ENCODE data around the gene FAR2. TPM values are rescaled to one million over a fixed set of nuclear protein-coding genes. Genes with fewer than 3 reads are reported as not detected.
"Not testable (repeated sequence)": the region's sequence is repeated elsewhere in the genome, so short reads cannot be mapped to it uniquely, and the experiment has no call there.

Gene FAR2
- total RNA-seq, 1 donor from 2014 or later: 0.08 TPM

DNA sequence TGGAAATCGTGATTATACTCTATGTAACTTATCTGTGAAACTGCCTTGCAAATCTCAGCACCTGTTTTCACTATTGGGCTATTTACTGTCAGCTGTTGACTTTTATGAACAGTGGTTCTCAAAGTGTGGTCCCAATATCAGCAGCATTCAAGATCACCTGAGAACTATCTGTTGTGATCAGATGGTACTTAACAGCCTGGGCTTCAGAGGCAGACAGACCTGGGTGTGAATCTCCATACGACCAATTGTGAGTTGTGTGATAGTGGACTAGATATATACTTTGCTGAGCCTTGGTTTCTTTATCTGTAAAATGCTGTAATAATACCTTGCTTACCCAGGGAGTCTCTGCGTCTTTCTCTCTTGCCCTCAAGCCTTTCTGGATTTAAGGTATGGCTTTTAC is 126.8 kb downstream of the FAR2 start:
- DNase-seq (ENCODE audit: low read depth): no peak

DNA sequence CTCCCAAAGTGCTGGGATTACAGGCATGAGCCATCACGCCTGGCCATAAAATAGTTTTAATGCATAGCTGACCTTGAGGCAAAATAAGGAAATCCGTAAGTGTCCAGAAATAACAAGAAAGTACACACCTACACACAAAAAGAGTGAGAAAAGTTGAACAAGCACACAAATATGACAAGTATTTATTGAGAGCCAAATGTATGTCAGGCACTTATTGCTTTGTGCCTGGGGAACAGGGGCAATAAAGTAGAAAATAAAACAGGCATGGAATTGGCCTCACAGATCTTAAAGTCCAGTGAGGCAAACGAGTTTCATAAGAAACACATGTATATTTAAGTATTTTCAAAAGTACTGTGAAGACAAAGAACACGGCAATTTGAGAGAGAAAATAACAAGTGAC is 128.2 kb downstream of the FAR2 start:
- DNase-seq (ENCODE audit: low read depth): no peak

DNA sequence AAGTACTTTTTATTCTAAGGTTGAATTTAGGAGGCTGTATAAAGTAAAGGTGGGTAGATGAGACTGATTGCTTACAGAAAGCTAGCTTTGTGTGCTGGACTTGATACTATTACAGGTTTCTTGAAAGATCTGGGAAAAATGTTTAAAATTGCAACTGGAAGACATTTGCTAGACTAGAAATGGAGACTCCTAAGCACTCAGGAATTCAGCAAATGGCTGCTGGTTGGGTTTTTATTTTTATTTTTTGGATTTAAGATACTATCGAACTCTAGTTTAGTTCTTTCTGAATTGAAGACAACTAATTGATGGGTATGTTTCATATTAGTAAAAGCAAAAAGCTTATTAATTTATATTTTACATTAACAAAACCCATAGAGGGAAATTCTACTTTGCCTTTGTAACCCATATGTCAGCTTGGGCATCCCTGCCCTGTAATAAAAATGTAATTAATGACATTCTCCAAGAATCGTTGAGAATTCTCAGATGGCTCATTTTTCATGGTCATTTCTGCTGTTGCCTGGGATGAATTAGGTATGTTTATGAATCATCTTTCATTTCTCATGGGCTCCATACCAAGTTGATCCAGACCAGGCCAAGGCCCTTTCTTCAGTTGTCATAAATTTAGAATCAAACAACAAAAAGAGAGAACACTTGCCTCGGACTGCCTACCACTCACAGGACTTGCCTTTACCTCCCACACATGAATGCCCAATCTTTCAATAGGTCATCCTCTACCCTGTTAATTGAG is 129.8 kb downstream of the FAR2 start:
- peak; percentile 6 for DNase-seq (ENCODE audit: low read depth)

DNA sequence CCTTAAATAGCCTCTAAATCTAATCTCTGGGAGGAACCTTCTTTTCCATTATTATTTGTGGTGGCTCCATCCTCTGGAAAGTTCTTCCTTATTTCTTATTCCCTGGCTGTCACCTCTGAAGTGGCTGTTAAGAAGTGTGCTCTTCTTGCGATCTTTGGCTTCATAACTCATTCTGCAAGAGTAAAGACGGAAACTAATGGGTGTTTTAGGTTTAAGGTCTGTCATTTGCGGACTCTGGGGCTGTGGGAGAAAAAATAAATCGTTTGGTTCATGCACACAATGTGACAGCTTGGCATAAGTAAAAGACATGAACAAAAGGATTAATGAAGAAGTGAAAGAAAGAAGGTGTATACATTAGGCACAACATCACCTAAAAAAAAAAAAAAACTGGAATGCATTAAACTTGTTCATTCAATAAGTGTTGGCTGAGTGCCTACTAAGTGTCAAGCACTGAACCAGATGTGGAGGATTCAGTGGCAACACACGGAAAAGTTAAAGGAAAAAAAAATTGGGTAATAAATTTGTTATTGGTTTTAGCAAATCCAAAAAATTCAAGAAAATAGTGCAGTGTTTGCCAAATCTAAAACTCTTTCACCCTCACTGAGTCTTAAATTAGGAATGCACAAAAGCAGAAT is 132.4 kb downstream of the FAR2 start:
- no peak for DNase-seq (ENCODE audit: low read depth)

DNA sequence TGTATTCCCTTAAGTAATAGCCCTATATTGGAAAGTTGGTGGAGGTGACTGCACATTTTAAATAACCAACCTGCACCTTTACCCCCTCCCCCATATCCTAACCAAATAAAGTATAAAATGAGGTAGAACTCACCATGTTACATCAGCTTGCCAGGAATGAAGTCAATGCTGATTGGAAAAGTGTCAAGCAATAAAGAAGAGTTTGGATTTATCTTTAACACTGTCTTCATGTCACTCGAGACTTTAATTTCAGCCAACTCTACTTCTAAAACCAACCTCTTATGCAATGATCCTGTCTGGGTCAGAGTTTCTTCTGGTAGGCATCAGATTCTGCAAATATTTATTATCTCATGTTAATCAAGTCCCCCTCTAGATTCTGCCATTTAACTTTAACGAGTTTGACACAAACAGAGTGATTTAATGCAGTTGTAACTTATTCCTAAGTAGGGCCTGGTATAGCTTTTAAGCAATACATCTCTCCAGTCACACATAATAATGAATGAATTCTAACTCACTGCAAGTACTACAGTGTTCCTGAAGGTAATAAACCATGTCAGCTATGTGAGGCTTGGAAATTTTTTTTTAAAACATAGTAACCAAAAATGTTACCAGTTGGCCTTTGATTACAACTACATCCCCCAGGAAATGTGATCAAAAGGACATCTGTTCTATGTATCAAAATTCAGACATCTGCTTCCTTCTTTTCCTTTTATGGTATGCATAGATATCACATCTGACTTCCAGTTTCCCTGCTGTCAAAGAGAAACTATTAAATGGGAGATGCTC is 133.1 kb downstream of the FAR2 start:
- DNase-seq (ENCODE audit: low read depth): peak; percentile 31

DNA sequence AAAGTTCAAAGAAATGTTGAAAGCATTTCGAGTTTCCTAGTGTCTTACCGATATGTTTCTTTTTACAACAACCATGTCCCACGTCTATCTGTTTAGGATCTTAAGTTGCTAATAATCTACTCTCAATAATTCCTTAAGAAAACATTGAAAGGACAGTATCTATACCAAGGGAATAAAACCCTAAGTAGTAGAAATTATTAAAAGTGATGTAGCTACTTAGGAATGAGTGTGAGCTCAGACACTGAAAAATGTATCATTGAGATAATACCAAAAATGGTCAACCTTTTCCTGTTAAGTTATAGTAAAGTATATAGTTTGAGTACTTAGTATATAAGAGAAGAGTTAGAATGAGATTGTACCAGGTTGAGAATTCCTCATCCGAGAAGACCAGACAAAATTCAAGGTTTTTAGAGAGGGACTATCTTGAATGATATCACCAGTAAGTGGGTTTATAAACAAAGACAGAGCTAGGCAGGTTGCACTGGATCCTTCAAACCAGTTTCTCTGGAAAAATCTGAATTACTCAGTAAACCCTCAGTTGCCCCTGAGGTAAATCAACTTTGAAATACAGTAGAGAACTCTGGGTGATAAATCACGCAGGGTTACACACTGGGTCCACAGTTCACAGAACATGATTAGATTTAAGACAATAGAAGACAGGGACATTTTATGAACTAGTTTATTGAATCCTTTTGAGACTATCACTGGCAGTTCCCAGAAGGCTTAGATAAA is 135.1 kb downstream of the FAR2 start:
- DNase-seq (ENCODE audit: low read depth): no peak

DNA sequence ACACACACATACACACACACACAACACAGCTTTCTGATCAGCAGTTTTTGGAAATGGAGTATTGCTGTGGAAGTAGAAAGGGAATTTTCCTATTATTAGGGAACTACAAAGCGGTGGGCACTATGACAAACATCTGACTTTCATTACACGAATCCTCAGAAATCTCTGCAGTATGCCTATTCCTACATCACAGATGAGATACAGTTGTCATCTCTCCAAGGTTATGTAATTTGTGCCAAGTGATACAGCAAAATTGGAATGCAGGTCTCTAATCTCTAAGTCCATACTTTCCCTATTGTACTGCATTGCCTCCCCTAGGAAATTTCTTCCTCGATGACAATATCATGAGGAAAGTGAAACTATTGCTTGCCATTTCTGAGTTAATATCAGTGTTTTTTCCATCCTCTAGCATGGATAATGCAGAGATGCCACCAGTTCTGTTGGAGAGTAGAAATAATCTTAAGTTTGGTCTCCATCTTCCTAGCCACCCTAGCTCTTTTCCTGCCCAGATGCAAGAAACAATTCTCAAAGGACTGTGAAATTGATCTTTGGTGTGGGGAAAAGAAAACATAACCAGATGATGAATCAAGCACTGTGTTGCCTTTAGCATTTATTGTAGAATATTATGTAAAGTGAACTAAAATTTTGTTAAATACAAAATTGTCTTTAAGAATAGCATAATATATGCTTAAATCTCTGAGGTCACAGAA is 137.2 kb downstream of the FAR2 start:
- DNase-seq (ENCODE audit: low read depth): no peak

DNA sequence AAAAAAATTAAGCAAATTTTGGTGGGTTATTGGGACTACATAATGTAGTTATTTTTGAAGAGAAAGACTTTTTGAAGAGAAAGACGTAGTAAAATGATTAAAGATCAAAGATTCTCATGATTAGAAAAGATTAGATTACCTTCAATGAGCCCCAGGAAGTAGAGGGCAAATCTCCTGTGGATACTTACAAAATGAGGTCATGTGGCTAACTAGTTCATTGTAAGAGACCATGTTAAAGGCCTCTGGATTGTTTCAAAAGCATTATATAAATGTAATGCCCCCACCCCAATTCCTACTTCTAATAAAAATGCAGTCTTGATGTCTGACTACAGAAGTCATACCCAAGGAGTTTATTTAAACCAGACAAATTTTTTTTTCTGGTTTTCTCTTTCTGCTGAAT is 138.5 kb downstream of the FAR2 start:
- no peak for DNase-seq (ENCODE audit: low read depth)

DNA sequence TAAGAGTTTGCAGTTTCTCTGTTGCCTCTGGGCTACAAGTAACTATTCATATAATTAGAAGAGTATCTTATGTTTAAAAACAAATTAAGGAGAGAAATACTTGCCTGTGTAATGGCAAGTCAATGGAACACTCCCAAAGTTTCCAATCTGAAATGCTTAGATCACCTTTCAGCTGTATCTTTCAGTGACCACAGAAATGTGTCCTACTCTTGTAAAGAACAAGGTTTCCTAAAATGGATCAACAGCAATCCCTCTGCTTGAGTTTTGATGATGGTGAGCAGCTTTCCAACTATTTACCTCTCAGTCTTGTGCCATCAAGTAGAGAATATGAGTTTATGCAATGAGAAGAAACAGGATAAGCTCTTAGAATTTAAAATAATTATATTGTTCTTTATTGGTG is 139.0 kb downstream of the FAR2 start:
- DNase-seq (ENCODE audit: low read depth): peak; percentile 11

DNA sequence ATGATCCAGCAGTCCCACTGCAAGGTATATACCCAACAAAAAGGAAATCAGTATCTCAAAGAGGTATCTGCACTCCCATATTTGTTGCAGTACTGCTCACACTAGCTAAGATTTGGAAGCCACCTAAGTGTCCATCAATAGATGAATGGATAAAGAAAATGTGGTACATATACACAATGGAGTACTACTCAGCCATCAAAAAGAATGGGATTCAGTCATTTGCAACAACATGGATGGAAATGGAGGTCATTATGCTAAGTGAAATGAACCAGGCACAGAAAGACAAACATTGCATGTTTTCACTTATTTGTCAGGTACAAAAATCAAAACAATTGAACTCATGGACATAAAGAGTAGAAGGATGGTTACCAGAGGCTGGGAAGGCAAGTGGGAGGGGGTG is 141.4 kb downstream of the FAR2 start:
- not testable (repeated sequence) for DNase-seq (ENCODE audit: low read depth)

DNA sequence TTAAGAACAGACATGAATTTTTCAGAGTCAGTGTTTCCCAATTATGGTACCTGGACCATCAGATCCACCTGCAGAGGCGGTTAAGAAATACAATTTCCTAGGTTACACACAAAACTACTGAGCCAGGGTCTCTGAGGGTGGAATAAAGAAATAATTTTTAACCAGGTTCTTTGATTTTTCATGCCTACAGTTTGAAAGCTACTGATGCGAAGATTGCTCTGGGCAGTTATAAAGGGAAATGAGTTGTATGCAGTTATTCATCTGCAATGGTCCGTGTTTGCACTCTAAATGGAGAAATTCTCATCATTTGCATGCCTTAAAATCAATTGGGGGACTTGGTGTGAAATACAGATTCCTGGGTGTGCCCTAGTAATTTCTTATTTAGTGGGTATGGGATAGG is 142.1 kb downstream of the FAR2 start:
- no peak for DNase-seq (ENCODE audit: low read depth)

DNA sequence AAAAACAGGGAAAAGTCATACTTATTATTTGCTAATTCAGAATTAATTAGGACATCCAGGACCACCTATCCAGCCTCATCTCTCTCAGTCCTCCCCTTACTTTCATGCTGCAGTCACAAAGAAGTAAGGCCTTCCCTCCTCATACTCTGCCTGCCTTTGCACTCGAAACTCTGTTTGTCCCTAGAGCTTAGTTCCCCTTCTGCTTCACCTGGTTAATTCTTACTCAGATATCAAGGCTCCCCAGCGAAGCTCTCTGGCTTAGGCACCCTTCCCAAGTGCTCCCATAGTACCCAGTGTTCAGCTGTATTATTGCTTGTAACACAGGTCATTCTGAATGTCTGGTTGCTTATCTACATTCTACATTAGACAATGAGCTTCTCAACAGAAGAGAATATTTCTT is 150.6 kb downstream of the FAR2 start:
- DNase-seq (ENCODE audit: low read depth): no peak

DNA sequence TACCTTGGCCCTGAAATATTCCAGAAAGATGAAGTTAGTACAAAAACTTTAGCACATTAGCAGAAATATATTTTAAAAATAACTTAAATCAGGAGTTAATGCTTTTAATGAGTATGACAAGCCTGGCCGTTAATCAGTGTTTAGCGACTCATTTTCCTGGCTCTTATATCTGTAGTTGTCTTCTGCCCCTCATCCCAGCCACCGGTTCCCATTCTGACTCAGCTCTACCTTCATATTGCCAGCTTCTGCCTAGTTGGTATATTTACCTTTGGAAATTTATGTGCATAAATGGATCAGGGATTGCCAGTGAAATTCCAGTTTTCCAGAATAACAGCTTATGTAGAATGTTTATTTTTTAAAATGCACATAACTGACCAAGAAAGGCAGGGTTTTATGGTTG is 152.0 kb downstream of the FAR2 start:
- no peak for DNase-seq (ENCODE audit: low read depth)

DNA sequence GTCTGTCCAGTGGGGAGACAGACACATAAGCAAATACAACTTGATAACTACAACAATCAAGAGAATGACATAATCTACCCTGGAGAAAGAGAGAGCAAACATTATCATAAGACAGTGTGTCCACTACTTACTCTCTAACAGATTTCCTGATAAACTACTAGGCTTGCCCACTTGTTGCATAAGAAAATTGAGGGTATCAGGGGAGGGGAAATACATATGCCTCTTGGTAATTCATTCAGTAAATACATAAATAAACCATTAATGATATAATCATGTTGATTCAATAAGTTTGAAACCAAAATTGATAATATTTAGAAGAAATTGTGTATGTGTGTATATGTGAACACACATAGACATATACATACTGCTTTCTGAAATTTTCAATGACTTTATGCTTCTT is 155.3 kb downstream of the FAR2 start:
- DNase-seq (ENCODE audit: low read depth): no peak

DNA sequence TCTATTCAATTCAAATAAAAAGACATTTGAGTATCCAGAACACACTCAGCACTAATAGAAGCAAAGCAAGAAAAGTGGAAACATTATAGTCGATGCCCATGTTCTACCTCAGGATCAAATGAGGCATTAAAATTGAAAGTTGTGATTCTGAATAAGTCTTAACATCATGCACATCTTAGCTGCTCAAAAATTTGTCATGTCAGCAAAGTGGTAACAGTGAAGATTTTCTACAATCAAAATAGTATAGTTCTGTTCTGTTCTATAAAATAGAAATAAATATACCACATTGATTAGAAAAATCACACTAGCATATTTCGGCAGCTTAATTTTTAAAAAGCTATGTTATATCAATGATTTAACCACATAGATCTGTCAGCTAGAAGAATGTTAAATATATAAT is 157.2 kb downstream of the FAR2 start:
- DNase-seq (ENCODE audit: low read depth): no peak

DNA sequence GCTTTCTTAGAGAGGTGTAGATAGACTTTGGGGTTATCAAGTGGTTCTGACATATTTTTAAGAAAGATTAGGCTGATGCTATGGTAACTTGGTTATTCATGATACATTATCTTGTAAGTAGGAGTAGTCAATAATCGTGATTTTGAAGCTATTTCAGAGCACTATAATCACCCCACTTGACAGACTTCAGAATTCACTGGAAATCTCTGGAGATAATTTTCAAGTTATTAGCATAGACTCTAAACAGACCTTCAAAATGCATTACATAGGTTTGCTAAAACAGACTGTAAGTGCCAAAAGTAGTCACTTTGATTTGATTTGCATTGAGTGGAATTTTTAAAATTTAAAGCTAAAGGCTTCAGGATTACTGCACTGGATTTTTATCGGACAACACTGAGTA is 157.6 kb downstream of the FAR2 start:
- no peak for DNase-seq (ENCODE audit: low read depth)

DNA sequence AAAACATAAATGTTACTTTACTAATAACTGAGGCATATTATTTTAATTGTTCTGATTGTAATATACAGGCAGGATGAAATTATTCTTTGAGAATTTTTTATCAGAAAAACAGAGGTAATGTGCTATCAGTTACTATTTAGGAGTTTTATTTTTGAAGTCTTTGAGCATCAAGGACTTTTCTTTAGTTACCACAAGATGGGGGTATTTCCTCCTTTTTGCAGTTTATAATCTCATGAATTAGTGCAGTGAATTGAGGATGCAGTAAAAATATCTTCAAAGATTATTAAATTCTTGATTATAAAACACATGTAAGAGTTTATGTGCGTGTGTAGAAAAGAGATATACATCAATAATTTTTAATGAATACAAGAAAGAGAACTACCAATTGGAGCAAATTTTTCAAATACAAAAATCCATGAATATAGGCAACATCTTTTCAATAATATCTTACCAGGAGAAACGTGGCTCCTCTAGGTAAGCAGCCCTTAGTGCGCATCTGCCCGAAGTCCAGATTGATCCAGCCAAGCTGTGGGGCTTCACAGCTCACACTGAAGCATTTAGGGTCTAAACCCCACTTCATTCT is 160.3 kb downstream of the FAR2 start:
- DNase-seq (ENCODE audit: low read depth): peak; percentile 23

DNA sequence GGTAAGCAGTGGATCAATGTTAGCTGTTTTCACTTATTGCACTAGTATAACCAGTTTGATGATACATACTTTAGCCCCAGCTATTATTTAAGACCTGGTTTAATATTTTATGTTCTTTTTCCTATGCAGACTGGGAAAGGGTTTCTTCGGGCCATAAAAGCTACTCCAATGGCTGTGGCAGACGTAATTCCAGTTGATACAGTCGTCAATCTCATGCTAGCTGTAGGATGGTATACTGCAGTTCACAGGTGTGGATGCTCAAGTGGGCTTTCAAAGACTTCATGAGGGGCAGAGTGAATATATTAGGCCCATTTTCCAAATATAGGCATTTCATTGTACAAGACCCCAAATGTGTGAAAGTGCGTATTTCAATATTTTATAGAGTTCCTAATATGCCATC is 161.8 kb downstream of the FAR2 start:
- no peak for DNase-seq (ENCODE audit: low read depth)

DNA sequence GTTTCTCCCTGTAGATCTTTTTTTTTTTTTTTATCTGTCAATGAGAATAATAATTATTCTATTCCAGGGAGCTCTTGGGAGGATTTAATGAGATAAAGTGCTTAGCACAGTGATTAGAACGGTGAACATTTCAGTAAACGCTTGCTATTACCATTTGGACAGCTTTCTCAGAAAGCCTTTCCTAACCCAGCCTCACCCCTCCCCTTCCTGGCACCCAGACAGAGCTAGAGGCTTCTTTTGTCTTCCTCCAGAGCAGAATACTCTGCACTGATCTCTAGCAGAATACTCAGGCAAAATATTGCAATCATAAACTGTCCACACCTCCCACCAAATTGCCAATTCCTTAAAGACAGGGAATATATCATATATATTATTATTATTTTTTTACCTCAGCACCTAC is 165.3 kb downstream of the FAR2 start:
- no peak for DNase-seq (ENCODE audit: low read depth)

DNA sequence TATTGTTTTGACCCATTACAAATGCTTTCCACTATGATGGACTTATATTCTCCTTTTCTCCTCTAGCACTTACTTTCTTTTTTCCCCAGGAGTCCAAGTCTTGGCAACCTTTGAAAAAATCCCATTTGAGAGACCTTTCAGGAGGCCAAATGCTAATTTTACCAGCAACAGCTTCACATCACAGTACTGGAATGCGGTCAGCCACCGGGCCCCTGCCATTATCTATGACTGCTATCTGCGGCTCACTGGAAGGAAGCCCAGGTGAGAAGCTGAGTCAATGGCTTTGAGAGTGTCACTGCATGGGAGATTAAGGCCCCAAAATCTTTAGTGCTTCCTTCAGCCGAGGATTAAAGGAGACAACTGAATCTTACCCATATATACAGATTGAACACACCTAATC is 167.7 kb downstream of the FAR2 start:
- DNase-seq (ENCODE audit: low read depth): peak; percentile 18
